NCI-H146 treated with DMSO at 0.1 percent for 48 hours (cell line): ENCODE data around the gene PLPP7.
"Not testable (repeated sequence)": the region's sequence is repeated elsewhere in the genome, so short reads cannot be mapped to it uniquely, and the experiment has no call there.

Experiments
- DNase-seq: peaks from one replicate; lab custom pipeline; 2025; ENCODE audit not compliant: unreplicated experiment; lab: John Stamatoyannopoulos, UW

PLPP7 gene

DNA sequence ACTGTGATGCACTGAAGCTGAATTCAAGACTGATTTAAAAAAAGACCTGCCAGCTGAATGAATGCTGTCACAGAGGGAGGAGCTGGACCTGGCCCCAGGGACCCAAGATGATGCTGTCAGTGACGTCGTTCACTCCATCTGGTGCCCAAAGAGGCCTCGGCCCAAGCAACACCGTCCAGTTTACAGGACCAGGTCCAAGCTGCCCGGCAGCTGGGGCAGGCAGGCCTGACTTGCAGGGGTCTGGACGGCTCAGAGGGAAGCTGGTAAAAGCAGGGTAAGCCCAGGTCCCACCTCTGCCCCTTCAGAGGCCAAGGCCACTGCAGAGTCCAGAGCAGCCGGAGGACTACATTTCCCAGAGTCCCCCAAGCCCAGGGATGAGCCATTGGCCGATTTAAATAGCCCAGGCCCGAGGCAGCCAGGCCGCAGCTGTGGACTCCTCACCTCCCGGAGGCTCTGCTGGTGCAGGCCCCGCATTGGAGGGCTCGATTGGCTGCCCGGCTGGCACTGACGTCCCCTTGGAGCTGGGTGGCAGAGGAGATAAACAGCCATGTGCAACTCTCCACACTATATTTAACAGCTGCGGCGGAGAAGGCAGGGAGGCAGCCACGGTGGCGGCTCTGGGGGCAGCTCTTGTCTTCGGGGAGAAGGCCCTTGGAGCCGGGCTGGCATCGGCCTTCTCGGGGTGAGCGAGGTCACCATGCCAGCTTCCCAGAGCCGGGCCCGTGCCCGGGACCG is at the start of gene PLPP7:
Gene PLPP7, plus strand, starts transcription at position 423 of the 735 bp plus-strand sequence. Its CDS starts 275 bp downstream, at position 698.
- DNase-seq, result no peak

GRCh38 chr9:131240047-131240921 is 49.2 kb upstream of the PLPP7 start:
- no peak for DNase-seq

DNA sequence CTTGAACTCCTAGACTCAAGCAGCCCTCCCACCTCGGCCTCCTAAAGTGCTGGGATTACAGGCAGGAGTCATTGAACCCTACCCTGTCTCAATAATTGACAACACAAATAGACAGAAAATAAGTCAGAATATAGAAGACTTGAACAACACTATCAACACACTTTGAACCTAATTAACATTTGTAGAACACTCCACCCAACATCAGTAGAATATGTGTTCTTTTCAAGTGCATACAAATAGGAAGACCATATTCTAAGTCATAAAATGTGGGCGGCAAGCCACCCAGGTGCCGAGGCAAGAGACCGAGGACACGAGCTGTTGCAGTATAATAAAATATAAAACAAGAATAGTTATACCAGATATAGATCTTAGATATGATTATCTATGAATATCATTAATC is 45.2 kb upstream of the PLPP7 start:
- not testable (repeated sequence) for DNase-seq

- DNase-seq, result no peak
Measured at GRCh38 chr9:131246618-131247017, 42.9 kb upstream of the PLPP7 start.

- DNase-seq, result no peak
Measured at GRCh38 chr9:131252120-131252519, 37.4 kb upstream of the PLPP7 start.

DNA sequence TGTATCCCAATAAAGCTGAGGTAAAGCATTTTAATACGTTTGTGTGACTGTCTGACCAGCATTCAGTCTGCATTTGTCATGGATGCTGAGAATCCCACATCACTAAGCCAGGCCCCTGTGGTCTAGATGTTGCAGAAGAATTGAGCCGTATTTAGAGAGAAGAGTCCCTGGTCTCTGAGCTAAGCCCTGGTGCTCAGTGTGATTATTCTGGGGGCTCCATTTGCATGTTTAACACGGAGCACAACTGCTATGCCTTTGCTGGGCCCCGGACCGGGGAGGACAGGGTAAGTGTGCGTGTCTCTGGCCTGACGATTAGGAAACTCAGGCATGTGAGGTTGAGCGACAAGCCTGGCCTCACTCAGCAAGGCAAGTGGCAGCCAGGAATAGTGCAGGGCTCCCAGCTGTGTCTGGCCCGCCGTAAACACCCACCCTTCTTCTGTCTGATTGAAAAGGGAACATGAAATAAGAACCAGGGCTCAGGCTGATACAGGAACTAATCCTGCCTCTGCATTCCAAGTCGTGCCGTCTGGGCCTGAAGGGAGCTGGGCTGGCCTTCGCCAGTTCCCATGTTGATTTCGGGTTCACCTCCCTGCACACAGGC is 35.5 kb upstream of the PLPP7 start:
- DNase-seq, result no peak

GRCh38 chr9:131254626-131255025 is 34.9 kb upstream of the PLPP7 start:
- no peak for DNase-seq

DNA sequence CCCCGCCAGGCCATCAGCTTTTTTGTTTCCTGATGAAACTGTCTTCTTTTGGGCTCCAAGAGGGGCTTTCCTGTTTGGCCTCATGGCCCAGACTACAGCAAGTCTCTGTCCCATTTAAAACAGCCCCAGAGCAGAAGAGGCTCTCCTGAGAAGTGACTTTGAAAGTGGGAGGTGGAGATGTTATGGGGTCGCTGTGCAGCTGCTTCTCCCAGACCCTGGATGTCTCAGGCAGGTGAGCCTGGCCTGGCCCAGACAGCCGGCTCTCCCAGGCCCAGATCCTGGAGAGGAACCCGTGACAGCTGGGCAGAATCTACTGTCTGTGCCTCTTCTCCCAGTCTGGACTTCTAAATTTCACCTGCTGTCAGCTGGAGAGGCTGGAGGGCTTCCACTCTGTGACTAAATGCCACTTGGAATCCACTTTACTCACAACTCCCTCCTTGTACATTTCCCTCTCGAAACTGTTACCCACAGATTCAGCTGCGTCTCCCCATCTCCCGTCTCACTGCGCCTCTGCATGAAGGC is 33.8 kb upstream of the PLPP7 start:
- DNase-seq, result no peak

- DNase-seq, result no peak
Measured at GRCh38 chr9:131257266-131258025, 32.1 kb upstream of the PLPP7 start.

DNA sequence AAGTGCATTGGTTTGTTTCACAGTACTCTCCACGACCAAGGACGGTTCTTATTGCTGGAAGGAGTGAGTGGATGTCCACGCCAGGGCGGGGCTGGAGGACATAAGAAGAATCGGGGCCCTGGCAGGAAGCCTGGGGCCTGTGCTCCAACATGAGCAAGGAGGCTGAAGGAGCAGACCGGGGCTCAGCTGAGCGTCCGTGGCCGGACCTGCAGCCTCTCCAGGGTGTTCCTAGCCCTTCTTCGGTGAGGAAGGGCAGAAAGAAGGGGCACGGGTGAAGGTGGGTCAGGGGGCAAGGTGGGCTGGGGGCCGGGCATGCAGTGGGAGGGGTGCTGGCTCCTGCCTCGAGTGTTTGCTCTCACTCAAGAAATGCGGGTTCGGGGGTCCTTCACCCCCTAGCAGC is 31.3 kb upstream of the PLPP7 start:
- DNase-seq, result no peak

DNA sequence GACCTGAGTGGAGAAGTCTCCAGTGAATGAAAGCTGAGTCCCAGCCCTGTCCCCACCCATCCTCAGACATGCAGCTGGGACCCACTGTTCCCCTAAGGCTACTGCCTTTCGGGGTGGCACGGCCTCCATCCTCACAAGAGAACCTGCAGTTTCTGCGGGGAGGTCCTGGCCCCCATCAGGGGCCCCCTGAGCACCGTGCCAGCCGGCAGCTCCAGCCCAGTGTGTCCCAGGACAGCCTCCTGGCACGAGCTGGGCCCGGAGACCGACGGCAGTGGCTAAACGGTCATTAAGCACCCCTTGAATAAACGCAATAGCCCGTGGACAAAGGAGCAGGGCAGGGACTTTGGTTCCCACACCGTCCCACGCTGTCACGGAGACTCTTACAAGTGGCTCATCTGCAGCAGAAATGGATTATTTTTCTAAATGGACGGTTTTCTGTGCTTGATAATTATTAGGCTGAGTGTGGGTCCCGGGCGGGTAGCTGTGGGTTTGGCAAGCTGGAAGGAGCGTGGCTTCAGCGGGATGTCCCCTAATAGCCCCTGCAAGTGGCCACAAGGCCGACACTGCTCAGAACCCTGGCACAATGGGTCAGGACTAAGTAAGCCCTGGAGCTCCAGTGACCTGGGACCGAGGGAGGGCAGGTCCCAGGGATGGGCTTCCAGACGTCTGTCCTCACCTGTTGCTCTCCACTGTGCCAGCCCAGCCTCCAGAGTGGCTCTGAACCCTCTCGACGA is 30.7 kb upstream of the PLPP7 start:
- no peak for DNase-seq

GRCh38 chr9:131259432-131259898 is 30.1 kb upstream of the PLPP7 start:
- no peak for DNase-seq

DNA sequence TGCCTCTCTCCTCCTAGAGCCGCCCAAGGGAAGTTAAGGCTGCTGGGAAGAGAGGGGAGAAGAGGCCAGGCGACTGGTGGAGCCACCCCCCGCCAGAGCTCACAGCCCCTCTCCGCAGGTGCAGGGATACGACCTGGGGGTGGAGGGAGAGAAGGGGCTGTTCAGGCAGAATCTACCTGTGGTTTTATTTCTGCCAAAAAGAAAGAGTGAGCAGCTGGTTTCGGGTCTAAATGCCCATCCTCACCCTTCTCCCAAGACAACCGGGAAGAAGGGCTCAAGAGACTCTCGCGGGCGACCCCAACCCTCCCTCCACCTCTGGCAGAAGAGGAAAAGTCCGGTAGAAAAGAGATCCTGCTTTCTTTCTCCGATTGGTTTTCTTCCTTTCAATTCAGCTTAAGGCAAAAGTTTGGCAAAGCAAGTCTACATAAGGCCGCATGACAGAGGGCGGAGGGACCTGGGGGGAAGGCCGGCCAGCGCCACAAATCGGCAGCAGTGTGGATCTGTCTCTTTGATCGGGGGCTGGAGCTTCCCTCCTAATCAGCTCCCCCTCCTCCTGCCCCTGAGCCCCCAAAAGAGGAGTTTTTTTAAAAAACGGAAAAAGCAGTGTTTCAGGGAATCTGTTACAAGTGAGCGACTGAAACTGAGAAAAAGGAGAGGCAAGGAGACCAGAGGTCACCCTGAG is 29.5 kb upstream of the PLPP7 start:
- DNase-seq, result no peak

- DNase-seq, result no peak
Measured at GRCh38 chr9:131260751-131261452, 28.6 kb upstream of the PLPP7 start.

GRCh38 chr9:131262327-131263032 is 27.0 kb upstream of the PLPP7 start:
- DNase-seq, result no peak

- not testable (repeated sequence) for DNase-seq
Measured at GRCh38 chr9:131263033-131263343, 26.5 kb upstream of the PLPP7 start.

DNA sequence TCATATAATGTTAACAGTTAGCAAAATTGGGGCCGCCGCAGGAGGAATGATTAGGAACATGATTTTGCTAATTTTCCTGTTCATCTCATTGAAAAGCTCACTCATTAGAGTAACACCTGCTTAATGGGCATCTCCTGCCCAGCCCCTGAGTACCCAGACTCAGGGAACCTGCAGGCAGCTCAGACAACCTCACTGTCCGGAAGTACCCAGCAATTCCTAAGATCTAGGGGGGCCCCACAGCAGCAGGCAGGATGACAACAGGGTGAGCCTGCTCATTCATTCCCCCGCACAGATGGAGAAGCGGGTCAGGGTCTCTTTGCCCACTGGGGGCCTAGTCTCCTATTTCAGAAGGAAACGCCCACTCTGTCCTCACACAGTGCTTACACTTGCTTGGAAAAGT is 25.8 kb upstream of the PLPP7 start:
- DNase-seq, result no peak

DNA sequence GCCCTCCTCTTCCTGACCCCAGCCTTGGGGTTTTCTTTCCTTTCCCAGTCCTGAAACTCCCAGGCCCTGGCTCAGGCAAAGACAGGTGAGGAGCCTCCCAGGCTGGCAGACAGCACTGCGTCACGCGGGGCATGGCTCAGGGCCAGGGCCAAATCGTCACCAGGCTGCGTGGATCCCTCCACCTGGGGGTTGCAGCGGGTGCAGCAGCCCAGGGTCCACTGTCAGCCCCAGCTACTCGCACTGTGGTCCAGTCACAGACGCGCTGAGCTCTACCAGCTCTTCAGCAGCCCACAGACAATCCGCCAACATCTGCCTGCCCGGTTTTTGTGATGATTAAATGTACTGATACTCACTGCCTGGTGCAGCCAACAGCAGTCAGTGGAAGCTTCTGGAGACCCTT is 25.3 kb upstream of the PLPP7 start:
- no peak for DNase-seq
